ENCODE results near the gene IQGAP1.
A peak's percentile ranks its signal among the peaks of the same experiment; 100 is the strongest.
"Not testable (repeated sequence)": the region's sequence is repeated elsewhere in the genome, so short reads cannot be mapped to it uniquely, and the experiment has no call there.

The IQGAP1 gene

DNA sequence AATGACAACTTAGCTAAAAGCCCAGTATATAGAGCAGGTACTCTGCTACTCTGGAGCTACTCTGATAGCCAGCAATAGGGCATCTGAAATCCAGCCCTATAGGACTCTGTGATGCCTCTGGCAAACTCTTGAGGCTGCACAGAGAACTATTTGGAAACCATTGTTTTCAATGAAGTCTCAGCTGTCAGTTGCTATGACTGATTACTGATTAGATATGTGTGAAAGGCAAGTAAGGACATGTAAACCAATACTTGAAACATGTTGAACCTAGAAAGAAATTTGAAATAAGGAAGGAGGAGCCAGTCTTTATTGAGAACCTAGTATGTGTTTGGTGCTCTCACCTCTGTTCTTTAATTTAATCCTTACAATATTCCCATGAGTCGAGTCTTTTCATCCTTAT lies 101.5 kb downstream of the IQGAP1 start:
- no peak for DNase-seq

GRCh38 chr15:90489944-90490343 lies 101.9 kb downstream of the IQGAP1 start:
- no peak for DNase-seq

DNA sequence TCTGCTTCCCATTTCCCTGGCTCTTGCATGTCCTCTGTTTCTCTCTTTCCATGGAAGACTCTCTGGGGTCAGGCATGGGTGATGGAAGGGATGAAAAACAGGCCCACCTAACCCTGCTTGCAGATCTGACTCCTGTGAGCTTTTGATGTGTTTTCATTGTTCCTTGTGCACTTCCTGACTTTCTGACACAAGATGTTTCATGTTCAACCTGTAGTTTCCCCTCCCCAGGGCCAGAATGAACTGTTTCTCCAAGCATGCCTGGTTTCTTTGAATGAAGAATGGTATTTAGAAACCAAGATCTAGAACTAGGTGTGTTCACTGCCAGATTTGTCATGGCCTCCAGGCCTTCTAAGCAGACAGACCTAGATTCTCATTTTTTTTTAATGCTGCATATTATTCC lies 105.6 kb downstream of the IQGAP1 start:
- DNase-seq = no peak

- no peak for DNase-seq
Observed at GRCh38 chr15:90495067-90495466, 107.0 kb downstream of the IQGAP1 start.

- no peak for DNase-seq
Observed at GRCh38 chr15:90496791-90497190, 108.7 kb downstream of the IQGAP1 start.

DNA sequence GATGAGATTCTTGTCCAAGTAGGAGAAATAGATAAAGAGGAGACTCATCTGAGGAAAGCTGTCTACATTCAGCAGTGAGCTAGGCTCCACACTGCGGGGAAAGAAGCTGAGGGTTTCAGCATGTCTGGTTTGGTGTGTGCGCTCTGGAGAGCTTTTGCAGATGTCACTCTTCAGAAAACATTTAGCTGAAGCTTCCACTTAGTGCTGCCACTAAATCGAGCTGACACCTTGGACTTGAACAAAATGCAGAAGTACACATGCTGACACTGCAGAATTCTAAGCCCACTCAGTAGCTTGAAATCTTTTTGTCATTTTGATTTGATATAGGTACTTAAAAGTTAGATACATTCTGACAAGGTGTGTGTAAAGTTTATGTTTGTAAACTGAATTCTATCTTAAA lies 109.3 kb downstream of the IQGAP1 start:
- DNase-seq = no peak

DNA sequence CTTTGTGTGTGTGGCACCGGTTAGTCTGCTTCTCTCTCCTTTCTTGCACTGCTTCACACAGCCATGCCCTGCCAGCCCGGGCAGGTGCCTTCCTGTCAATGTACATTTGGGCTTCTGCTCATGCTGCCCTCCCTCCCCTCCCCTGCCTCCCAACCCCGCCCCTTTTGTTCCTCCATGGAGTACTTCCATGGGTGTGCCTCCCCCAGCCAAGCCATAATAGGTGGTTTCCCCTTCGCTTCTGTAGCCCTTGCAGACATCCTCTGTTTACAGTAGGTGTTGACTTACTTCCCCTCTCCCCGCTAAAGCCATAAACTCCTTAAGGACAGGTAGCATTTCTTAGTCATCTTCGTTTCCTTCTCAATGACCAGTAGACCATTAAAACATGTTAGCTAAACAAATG lies 109.9 kb downstream of the IQGAP1 start:
- DNase-seq = no peak

GRCh38 chr15:90500171-90500570 lies 112.1 kb downstream of the IQGAP1 start:
- DNase-seq = no peak

- DNase-seq = no peak
Observed at GRCh38 chr15:90501898-90502297, 113.9 kb downstream of the IQGAP1 start.

- not testable (repeated sequence) for DNase-seq
Observed at GRCh38 chr15:90510781-90511180, 122.7 kb downstream of the IQGAP1 start.

- not testable (repeated sequence) for DNase-seq
Observed at GRCh38 chr15:90511211-90511618, 123.2 kb downstream of the IQGAP1 start.

- DNase-seq = no peak
Observed at GRCh38 chr15:90512276-90512675, 124.2 kb downstream of the IQGAP1 start.

- DNase-seq = no peak
Observed at GRCh38 chr15:90512981-90513380, 124.9 kb downstream of the IQGAP1 start.

DNA sequence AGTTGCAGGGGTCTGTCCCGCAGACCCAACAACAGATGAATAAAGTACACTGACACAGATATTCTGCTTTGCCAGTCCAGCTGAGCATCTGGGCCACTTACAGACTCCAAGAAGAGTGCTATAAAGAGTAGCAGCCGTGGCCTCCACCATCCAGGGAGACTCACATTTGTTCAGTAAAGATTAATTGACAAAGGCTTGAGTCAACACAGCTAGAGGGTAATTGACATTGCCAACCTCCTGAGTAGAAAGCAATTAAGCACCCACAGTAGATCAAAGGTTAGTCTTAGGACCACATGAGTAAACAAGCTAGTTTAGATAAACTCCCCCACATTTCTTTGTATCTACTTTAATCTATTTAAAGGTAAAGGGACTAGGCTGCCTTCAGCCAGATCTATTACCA lies 125.4 kb downstream of the IQGAP1 start:
- DNase-seq = no peak

DNA sequence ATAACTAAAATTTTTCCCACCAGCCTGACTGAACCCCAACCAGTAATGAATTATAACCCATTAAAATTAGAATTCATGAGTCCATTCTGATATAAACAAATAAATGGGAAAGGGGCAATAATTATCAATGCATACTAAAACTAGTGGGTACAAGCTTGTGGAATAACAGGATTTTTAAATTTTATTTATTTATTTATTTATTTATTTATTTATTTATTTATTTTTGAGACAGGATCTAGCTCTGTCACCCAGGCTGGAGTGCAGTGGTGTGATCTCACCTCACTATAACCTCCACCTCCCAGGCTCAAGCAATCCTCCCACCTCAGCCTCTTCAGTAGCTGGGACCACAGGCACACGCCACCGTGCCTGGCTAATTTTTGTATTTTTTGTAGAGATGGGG lies 125.9 kb downstream of the IQGAP1 start:
- not testable (repeated sequence) for DNase-seq

DNA sequence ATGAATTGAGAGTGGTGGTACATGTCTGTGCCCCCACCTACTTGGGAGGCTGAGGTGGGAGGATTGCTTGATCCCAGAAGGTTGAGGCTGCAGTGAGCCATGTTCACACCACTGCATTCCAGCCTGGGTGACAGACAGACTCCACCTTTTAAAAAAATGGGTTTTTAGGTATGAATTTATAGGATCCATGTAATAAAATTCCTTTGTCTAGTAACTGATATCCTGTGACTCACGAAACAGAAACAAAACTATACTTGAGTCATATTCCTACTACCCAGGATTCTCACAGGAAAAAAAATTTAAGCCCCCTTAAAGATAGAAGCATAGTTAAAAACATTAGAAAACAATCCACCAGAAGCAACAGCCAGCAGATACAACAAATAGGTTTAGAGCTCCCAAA lies 131.6 kb downstream of the IQGAP1 start:
- DNase-seq = no peak

DNA sequence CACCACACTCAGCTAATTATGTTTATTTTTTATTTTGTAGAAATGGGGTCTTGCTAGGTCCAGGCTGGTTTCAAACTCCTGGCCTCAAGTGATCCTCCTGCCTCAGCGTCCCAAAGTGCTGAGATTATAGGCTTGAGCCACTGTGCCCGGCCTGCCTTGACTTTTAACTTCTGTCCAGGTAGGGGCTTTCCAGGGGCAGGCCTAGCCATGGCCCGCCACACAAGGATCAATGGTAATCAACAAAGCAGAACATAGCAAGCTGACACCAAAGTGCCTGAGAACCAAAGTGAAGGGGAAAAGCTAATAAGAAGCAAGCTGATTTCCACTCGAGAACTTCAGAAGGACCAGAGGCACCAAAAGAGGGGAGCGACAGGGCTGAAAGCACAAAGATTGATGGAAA lies 132.3 kb downstream of the IQGAP1 start:
- no peak for DNase-seq

GRCh38 chr15:90523373-90523772 lies 135.3 kb downstream of the IQGAP1 start:
- DNase-seq = no peak

DNA sequence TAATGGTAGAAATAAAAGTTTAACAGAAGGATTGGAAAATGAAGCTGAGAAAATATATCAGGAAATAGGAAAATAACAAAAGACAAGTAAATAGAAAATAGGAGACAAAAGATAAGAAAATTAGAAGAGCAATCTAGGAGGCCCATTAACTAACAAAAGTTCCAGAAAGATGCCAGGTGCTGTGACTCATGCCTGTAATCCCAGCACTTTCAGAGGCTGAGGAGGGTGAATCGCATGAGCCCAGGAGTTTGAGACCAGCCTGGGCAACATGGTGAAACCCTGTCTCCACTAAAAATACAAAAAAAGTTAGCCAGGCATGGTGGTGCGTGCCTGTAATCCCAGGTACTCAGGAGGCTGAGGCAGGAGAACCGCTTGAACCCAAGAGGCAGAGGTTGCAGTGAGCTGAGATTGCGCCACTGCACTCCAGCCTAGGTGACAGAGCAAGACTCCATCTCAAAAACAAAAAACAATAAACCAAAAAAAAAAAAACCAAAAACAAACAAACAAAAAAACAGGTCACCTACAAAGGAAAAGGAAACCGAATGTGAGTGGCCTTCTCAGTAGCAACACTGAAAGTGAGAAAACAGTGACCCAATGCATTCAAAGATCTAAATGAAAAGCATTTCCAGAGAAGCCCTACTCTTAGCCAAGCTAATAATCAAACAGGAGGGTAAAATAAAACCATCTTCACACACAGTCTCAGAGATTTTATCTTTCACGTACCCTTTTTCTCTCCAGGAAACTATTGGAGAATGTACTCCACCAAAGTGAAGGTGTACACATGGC lies 136.2 kb downstream of the IQGAP1 start:
- not testable (repeated sequence) for DNase-seq

DNA sequence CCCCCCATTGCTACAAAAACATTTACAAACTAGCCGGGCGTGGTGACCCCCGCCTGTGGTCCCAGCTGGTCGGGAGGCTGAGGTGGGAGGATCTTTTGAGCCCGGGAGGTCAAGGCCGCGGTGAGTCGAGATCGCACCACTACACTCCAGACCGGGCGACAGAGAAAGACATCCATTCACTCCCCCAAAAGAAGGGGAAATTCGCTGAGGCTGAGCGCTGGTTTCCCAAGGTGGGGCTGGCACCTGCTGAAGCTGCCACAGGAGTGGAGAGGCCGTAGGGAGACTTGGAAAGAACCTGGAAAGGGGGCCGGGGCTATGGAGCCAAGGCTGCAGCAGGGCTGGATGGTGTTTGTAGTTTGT lies 140.9 kb downstream of the IQGAP1 start:
- peak; percentile 24 for DNase-seq

- peak; percentile 58 for DNase-seq
Observed at GRCh38 chr15:90529371-90530249, 141.6 kb downstream of the IQGAP1 start, which contains the start of gene CRTC3. Gene CRTC3, plus strand, starts transcription at chr15:90529923. Its CDS starts 149 bp downstream, at chr15:90530072.

DNA sequence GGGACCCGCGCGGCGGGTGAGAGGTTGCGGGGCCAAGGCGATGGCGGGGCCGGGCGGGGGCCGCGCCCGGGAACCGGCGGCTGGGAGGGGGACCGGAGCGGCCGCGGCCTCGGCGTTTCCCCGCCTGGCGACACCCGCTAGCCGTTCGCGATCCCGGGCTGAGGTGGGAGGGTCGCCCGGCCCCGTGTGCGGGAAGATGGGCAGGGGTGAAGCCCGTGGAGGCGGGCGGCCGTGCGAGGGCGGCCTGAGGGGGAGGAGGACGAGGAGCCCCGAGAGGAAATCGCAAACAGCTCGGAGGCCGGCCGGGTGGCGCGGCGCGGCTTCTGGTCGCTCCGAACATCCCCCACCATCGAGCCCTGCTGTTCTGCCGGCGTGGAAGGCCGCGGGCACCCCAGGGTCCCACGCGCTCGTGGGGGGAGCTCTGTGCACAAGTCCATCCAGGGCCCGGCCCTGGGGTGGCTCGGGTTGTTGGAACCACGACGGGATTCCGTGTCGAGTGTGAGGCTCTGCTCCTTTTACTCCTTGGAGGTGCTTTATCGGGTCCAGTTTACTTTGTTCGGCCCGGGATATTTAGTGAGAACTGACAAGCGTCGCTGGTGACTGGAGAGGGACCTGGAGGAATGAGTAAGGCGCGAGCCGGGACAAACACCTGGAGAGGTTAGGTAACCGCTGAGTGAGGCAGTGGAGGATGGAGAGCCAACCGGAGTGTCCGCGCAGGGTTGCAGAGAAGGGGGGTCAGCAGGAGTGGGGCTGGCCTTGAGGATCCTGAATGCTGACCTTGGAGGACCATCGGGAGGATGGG lies 142.4 kb downstream of the IQGAP1 start:
- peak; percentile 60 for DNase-seq

- DNase-seq = no peak
Observed at GRCh38 chr15:90531147-90531546, 143.1 kb downstream of the IQGAP1 start.

Data from femur (tissue), 1 donor.